CD4-positive, alpha-beta T cell treated with Interleukin-12 subunit alpha and Interleukin-12 subunit beta, for 1 hour (primary cell): ENCODE results near the gene INS.
"Not testable (repeated sequence)": the region's sequence is repeated elsewhere in the genome, so short reads cannot be mapped to it uniquely, and the experiment has no call there.

Experiments
- DNase-seq: peaks from one replicate; pipeline ENCODE4 v3.0.0-alpha.2; 2020

INS gene

GRCh38 chr11:2129699-2130366, 31.2 kb downstream of the INS start:
- no peak for DNase-seq

GRCh38 chr11:2129308-2129698, 31.7 kb downstream of the INS start:
- DNase-seq = no peak

- DNase-seq = no peak
Observed at GRCh38 chr11:2128511-2129307, 32.3 kb downstream of the INS start.

GRCh38 chr11:2128130-2128510, 32.9 kb downstream of the INS start:
- no peak for DNase-seq

GRCh38 chr11:2127482-2128129, 33.4 kb downstream of the INS start:
- no peak for DNase-seq

GRCh38 chr11:2126520-2127085, 34.4 kb downstream of the INS start:
- DNase-seq = no peak

GRCh38 chr11:2124736-2125484, 36.1 kb downstream of the INS start:
- not testable (repeated sequence) for DNase-seq

GRCh38 chr11:2123628-2123960, 37.4 kb downstream of the INS start:
- no peak for DNase-seq

GRCh38 chr11:2122907-2123627, 37.9 kb downstream of the INS start:
- no peak for DNase-seq

GRCh38 chr11:2122222-2122906, 38.6 kb downstream of the INS start:
- no peak for DNase-seq

GRCh38 chr11:2121227-2122130, 39.5 kb downstream of the INS start:
- no peak for DNase-seq

GRCh38 chr11:2120359-2121100, 40.5 kb downstream of the INS start:
- no peak for DNase-seq

- DNase-seq = no peak
Observed at GRCh38 chr11:2118677-2119076, 42.3 kb downstream of the INS start.

- no peak for DNase-seq
Observed at GRCh38 chr11:2116680-2117079, 44.3 kb downstream of the INS start.

GRCh38 chr11:2115308-2115707, 45.7 kb downstream of the INS start:
- DNase-seq = no peak

- DNase-seq = no peak
Observed at GRCh38 chr11:2114430-2115241, 46.4 kb downstream of the INS start.

- DNase-seq = no peak
Observed at GRCh38 chr11:2113776-2114175, 47.2 kb downstream of the INS start.

- no peak for DNase-seq
Observed at GRCh38 chr11:2110521-2110920, 50.5 kb downstream of the INS start.
